ENCODE results near the gene VPS13D.
"Not testable (repeated sequence)": the region's sequence is repeated elsewhere in the genome, so short reads cannot be mapped to it uniquely, and the experiment has no call there.

VPS13D gene

DNA sequence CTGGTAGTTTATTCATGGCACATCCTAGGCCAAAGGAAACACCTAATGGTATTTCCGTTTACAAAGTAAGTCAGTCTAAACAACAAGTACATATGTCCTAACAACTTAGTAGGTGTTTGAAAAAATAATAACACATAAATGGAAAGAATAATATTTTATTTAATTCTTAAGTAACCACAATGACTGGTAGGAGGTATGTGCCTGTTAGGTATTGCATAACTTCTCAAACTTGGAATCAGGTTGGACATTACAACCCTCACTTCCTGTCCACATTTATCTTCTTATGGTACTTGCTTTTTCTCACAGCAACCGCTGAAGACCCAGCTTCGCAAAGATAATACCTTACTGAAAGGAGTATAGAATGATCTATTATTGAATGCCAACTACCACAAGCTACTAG, 64.2 kb downstream of the VPS13D start:
- no peak for DNase-seq (ENCODE audit: low spot score)

DNA sequence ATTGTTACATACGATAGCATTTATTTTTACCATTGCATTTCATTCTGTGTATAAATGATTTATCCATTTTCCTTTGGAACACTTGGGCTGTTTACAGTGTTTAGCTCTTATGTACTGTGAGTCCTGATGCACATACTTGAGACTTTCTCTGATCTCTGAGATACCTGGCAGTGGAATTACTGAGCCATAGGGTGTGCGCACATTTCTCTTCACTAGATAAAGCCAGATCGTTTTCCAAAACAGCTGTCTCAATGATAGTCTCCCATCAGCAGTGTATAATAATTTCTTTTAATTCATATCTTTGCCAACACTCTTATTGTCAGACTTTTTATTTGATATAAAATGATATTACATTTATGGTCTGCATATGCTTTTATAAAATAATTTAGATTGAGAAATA, 66.2 kb downstream of the VPS13D start:
- no peak for DNase-seq (ENCODE audit: low spot score)

DNA sequence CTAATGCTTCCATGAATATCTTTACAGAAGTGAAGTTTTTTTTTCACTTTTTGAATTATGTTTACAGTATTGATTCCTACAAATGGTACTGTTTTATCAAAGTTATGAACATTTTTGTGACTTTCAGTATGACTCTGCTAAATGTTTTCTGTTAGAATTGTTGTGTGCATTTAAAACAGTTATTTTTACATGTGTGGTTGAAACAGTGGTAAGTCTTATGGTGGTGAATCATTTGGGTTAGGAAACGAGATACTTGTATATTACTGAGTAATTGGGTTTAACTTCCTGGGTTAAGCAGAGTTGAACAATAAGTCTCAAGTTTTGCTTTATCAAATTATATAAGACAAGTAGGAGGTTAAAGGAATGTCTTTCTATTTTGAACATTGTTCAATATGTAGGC, 66.8 kb downstream of the VPS13D start:
- DNase-seq (ENCODE audit: low spot score) = peak; percentile 38

DNA sequence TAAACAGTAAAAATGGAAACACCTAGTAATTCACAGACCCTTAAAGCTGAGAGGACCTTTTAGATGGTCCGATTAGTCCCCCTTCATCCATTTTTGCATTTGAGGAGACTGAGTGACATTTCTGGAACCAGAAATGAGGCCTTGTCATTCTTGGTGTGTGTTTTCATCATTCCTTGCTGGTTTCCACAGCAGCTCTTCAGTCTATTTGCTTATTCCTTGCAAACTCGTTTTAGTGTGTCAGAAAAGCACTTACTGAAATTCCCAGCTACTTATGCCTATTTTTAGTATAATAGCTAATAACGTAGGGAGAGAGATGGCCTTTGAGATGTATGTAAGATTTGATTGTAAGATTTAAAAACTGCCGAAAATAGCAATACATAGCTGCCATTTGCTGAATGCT, 70.9 kb downstream of the VPS13D start:
- no peak for DNase-seq (ENCODE audit: low spot score)

DNA sequence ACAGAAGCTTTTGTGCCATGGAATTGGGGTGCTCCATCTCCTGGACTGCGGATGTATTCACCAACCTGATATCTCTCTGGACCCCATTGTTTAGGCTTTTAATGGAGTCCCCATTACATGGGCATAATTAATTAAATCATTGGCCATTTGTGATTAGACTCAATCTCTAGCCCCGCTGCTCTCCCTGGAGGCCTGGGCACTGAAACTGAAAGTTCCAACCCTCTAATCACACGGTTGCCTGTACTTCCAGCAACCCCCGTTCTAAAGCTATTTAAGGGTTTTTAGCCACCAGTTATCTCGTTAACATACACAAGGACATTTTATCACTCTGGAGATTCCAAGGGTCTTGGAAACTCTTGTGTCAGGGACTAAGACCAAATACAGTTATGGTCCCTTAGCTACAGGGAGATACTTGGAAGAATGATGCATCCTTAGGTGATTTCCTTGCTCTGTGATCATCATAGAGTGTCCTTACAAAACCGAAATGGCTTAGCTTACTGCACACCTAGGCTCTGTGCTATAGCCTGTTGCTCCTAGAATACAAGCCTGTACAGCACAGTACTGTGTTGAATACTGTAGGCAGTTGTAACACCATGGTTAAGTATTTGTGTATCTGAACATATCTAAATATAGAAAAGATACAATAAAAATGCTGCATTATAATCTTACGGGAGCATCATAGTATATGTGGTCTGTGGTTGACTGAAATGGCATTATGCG, 71.8 kb downstream of the VPS13D start:
- DNase-seq (ENCODE audit: low spot score) = no peak

DNA sequence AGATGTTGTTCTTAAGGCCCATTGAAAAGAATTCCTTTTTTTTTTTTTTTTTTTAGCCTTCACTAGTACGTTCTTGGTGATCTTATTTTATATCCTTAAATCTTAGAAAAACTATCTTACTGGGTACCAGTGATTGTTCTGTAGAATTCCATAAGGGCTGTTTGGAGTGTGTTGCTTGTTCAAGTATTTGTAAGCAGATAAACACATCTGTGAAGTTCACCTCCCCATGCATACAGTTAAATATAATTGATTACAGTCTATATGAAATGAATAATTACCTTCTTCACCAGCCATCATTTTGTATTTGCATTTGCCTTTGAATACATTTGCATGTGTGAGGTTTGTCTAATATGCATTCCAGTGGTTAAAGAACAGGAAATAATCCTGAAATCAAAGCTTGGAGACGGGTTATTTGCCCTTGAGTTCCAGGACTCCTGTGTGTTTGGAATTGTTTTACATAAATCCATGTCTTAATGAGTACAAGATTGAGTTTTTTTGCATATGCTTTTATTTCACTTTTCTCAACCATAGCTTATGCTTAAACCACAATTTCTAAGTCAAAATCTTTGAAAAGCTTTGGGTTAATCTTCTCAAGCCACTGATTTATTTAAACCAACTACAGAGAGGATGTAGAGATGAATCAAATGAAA, 73.1 kb downstream of the VPS13D start:
- DNase-seq (ENCODE audit: low spot score) = no peak

DNA sequence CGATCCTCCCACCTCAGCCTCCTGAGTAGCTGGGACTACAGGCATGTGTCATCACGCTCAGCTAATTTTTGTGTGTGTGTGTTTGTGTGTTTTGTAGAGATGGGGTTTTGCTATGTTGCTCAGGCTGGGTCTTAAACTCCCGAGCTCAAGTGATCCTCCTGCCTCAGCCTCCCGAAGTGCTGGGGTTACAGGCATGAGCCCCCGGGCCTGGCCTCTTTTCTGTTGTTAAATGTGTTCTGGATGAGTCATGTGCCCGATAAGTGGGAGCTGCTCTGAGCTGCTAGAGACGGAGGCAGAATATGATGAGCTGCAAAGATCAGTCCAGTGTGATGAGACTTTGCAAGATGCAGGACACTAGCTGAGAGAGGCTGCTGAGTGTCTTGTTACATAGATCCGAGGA, 75.5 kb downstream of the VPS13D start:
- DNase-seq (ENCODE audit: low spot score) = no peak

DNA sequence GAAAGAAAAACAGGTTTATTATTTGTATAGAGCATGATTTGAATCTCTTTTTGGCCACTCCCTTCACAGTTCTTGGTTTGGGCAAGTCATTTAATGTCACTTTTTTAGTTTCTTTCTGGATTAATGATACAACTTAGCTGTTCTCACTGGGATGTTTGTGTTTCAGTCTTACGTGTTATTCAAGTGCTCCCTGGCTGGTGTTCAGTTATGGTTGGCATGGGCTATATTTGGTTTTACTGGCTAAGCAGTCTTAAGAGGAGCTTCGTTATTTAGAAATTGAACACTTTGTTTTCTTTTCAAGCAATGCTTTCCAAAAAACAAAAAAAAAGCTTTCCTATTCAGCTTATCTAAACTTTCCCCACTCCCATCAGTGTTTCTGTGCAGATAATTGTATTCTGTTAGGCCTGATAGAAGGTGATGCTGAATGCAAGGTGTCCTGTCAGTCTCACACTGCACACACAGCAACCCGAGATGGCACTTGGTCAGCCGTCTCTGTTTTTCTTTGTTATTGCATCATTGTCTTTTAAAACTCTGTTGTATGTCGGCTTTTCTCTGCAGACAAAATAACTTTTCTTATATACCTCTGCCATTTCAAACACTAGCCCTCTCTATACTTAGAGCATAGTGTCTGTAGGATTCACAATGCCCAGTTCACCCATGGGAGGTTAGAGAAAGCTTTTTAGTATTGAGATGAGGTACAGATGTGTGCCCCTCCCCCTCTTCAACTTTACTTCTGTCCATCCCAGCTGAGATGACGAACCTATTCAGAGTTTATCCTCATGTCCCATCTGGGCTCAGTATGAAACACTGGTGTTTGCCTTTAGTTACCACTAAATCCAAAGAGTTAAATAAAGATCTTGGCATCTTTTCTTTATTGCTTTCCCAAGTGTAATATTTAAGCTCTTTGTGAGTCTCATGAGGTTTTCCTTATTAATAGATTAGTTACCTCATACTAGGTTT, 80.2 kb downstream of the VPS13D start:
- no peak for DNase-seq (ENCODE audit: low spot score)

DNA sequence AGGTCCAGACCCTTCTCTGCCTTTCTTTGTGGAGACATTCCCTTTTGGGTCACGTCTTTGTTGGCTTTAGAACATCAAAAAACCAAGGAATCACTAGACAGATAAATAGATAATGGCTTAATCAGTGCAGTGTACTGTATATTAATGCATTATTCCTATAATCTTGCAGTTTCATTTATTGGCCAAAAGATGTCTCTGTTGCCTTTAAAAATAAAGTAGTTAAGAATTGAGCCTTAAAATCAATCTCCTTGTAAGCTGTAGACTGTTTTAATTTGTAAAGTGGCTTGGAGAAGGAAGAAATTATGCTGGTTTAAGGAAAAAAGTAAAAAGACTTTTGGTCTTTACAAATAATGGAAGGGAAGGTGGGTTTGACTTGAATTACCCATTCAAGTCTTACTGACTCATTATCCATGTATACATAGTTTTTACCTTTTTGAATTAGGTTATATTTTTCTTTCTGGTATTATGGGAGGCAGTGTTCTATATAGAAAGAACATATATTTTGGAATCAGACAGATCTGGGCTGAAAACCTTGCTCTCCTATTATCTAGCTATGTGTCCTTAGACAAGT, 84.6 kb downstream of the VPS13D start:
- peak; percentile 40 for DNase-seq (ENCODE audit: low spot score)

DNA sequence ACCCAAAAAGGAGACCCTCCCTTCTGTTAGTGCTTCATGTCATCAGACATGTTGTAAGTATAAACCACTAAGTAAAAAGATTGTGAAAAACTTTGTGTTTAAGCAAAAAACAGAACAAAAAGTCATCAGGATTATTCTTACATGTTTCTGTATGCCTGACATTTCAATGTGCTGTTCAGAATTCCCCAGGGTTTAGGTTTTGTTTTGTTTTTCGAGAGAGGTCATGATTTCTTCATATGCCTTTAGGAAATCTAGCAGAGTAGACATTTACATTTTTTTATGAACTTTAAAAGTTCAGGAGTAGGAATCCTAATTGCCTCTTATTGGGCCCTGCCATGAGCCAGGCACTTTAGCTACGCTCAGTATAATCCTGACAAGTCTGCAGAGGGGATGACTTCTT, 85.3 kb downstream of the VPS13D start:
- no peak for DNase-seq (ENCODE audit: low spot score)

DNA sequence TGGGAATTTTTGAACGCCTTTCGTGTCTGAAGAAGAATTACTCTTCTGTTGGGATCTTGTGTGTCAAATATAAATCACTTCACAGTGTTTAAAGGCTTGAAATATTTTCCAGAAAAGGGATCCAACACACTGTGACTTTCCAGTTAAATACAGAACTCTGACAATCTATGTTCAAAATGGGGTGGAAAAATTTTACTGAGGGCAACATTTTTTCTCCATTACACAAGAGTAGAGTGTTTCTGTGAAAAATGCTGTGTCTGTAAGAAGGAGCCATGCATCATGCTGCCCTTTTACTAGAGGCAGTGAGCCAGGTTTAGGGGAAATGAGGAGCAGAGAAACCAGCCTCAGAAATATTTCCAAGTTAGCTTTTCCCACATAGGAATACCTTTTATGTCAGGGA, 86.5 kb downstream of the VPS13D start:
- DNase-seq (ENCODE audit: low spot score) = no peak

DNA sequence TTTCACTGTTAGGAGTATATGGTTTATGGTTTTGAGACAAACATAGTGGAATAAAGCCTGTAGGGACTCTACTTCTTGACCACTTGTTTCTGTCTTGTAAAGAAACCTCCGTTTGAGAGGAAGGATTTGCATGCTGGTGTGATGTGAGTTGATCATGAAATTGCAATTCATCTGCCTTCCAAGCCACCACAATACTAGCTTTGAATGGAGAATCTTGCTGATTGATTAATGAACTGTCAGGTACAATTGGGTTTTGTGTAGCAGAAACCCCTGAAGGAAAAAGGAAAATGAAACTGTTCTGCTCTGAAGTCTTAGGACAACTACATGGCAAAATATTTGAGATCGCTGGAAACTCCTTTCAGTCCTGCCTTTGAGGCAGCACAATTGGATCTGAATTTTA, 90.7 kb downstream of the VPS13D start:
- no peak for DNase-seq (ENCODE audit: low spot score)

DNA sequence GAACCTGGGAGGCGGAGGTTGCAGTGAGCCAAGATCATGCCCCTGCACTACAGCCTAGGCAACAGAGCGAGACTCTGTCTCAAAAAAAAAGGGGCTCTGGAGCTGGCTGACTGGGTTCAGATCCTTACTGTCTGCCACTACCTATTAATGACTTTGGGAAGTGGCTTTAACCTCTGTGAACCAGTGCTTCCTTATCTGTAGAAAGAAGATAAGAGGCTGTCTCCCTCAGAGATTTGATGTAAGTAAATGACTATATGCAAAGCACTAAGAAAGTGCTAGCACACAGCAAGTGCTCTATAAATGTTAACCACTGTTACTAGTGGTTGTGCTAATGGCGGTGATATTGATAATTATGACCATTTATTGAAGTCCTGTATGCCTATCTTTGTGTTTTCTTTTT, 94.6 kb downstream of the VPS13D start:
- DNase-seq (ENCODE audit: low spot score) = no peak

DNA sequence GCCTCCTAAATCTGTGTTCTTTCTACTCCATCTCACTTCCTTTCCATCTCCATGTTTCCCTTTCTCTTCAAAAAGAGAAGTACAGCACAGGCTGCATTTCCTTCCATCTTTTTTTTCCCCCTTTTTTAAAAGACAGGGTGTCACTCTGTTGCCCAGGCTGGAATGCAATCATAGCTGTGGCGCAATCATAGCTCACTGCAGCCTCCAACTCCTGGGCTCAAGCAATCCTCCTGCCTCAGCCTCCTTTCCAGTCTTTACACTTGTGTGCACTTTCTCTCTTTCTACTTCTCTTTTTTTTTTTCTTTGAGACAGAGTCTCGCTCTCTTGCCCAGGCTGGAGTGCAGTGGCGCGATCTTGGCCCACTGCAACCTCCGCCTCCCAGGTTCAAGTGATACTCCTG, 95.1 kb downstream of the VPS13D start:
- not testable (repeated sequence) for DNase-seq (ENCODE audit: low spot score)

DNA sequence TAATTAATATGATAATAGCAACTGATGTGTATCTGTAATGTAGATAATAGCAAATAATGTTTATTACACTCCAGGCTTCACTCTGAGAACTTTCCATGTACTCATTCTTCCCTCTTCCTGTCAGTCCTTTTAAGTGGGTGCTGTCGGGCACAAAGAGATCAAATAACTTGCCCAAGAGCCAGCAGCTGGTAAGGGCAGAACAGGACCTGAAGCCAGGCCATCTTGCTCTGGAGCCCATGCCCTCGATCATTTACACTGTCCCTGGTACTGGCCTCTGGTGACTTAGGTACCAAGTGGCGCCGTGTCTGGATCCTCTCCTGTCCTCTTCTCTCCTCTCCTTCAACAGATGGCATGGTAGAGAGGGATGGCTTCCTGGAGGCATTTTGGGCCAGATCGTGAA, 97.2 kb downstream of the VPS13D start:
- DNase-seq (ENCODE audit: low spot score) = no peak

DNA sequence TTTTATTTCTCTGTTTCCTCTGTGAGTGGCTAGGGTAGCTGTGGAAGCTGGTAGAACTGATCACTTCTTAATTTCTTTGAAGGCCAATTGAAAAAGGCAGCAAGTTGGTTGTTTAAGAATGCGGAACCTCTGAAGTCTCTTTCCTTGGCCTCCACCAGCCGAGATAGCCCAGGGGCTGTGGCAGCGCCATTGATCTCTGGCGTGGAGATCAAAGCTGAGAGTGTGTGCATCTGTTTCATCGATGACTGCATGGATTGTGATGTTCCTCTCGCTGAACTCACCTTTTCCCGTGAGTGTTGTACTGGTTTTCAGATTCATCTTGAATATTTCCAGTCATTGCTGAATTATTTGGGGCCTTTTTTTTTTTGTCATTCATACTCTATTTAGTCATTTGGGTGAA, 97.7 kb downstream of the VPS13D start:
- no peak for DNase-seq (ENCODE audit: low spot score)

DNA sequence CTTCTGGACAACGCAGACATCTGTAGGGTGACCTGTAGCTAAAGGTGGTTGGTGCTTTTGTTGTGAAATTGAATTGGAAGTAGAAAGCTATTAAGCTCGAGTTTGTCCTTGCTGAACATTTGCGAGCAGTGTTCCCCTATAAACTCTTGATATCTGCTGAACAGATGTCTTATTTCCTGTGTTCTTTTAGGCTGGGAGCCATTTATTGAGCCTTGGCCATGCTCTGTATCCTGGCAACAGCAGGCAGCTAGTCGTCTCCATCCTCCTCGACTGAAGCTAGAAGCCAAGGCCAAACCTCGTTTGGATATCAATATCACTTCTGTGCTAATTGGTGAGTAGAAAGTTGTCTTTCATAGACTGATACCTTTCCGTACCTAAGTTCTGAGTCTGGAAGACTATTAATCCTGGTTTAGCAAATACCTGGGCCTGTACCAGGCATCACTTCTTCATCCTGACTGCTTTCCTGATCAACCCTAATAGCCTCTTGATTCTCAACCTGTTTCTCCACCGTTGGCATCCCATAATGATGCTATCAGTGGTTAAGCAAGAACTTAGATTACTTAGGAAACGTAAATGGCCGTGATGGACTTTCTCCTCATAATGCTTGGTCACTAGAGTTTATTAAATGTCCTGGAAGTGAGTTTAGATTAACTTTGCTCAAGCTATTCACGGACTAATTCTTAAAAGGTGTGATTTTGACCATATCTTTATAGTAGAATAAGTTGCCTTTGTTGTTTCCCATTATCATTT, 103.4 kb downstream of the VPS13D start:
- no peak for DNase-seq (ENCODE audit: low spot score)

DNA sequence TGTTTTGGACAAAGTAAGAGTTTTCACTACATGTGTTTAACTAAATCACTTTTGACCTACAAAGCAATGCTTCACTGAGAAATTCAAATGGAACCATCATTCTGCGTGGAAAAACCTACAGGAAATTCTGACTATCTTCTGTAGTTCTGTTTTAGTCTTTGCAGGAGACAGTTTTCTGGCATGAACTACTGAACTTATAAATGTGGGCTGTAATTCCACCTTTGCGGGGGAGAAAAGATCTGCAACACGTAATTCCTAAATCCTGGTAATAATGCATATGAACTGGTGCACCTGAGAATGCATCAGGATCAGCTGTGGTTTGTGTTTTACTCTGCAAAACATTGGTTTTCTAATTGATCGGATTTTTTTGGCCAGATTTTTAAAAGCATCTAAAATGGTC, 106.0 kb downstream of the VPS13D start:
- DNase-seq (ENCODE audit: low spot score) = no peak

DNA sequence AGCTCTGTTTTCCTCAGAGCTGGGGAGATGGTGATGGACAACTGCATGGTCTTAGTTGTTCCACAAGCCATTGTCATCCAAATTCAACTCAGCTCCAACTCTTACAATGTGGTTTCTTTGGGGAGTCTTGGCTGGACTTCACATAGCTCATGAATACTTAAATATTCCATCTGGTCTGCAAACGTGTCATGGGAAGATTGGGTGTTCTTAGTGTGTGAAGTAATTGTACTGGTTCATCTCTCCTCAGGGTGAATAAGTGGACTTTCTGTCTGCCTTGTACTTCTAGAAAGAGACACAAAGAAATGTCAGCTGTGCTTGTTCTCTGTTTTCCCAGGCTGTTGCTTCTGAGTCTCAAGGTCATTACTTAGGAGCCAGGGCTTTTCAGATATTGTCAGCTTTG, 106.6 kb downstream of the VPS13D start:
- no peak for DNase-seq (ENCODE audit: low spot score)

DNA sequence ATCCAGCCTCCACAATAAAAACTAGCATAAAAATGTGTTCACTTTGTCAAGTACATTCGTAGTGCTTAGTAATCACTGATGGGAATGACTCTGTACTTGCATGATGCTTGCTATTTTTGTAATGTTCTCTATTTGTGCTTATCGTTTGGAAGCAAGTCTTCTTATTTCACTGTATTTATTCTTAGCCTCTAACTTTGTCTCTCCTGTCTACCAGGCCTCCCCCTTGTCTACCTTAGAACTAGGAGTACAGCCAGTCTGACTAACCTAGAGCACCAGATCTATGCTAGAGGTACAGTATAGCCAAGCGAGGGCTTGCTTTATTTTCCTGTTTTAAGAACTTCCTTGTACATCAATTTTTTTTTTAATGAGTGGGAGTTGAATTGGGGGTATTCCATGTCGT, 108.2 kb downstream of the VPS13D start:
- no peak for DNase-seq (ENCODE audit: low spot score)

DNA sequence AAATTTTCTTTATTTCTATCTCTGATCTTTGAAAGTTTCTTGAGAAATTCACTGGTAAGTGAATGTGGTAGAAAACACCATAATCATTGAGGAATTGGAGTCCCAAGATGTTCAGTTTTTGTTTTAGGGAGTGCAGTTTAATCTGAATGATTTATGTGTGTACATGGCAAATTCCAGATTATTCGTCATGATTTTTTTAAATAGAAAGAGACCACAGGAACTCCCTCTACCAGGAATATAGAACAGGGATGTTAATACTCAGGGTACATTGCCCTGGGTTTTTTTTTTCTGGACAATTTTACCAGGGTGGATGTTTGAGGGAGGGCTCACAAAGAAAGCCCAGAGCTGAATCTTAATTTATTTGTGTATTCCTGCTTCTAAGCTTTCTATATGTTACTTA, 109.0 kb downstream of the VPS13D start:
- no peak for DNase-seq (ENCODE audit: low spot score)

DNA sequence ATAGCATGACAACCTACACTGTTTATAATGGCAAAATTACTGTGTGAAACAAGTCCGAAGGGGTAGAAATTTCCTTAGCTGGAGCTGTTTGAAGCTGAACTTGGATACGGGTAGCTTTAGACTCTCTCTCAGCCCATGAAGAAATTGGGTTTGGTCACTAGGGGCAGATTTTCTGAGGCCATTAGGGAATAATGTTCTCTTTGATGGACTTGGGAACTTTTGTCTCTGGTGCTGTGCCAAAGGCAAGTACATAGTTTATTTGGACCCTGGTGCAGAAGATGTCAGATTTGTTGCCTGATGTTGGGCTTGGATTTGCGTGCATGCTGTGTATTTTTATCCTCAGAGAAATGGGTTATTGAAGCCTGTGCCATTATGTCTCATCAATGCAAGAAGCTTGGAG, 109.6 kb downstream of the VPS13D start:
- no peak for DNase-seq (ENCODE audit: low spot score)
